ENCODE measurements around the gene PHLPP2. TPM values are rescaled to one million over a fixed set of nuclear protein-coding genes. Genes with fewer than 3 reads are reported as not detected.
"Not testable (repeated sequence)": the region's sequence is repeated elsewhere in the genome, so short reads cannot be mapped to it uniquely, and the experiment has no call there.

The PHLPP2 gene
- total and polyA plus RNA-seq, 2 donors = 4.2 to 10.5 TPM

DNA sequence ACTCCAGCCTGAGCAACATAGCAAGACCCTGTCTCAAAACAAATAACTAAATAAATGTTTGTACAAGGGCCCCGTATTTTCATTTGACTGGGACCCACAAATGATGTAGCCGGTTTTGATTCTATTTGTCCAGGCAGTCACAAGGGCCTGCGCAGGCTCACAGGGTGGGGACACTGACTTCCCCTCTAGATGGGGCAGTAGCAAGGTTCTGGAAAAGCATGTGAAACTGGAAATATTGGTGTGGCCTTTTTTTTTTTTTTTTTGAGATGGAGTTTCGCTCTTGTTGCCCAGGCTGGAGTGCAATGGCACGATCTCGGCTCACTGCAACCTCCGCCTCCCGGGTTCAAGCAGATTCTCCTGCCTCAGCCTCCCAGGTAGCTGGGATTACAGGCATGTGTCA is 109.5 kb downstream of the PHLPP2 start:
- WGBS = 91% methylated on average over 8 of the region's 8 CpGs
- H3K4me1 ChIP-seq (ENCODE audit: insufficient read depth); DNase-seq (ENCODE audit: extremely low spot score); H3K27ac ChIP-seq (ENCODE audit: low read depth); H3K36me3 ChIP-seq (ENCODE audit: insufficient read depth); H3K4me3 ChIP-seq (ENCODE audit: low read depth, low read length): not testable (repeated sequence)

GRCh38 chr16:71610936-71611871 is 113.3 kb downstream of the PHLPP2 start:
- Histone ChIP-seq H3K27ac (ENCODE audit: low read depth) (no peak overlapping the region), H3K4me3 (ENCODE audit: low read depth, low read length) (no peak overlapping the region), H3K36me3 (ENCODE audit: insufficient read depth) (no peaks in the 10 kb centered on the region), H3K4me1 (ENCODE audit: insufficient read depth) (no peaks in the 10 kb centered on the region)
- no peak for DNase-seq (ENCODE audit: extremely low spot score)
- 14% methylated on average over 19 of the region's 19 CpGs for WGBS

DNA sequence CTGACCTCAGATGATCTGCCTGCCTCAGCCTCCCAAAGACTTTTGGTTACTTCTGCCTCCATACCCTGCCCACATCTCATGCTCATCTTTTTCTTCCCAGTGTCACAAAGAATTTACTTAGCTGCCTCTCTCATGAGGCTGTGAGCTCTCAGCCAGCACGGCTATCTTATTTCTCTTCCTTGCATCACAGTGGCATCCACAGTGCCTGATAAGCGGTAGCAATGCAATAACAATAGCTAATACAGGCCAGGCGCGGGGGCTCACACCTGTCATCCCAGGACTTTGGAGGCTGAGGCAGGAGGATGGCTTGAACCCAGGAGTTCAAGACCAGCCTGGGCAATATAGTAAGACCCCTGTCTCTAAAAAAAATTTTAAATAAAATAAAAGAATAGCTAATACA is 114.1 kb downstream of the PHLPP2 start:
- Histone ChIP-seq H3K4me1 (ENCODE audit: insufficient read depth) (no peaks in the 10 kb centered on the region), H3K36me3 (ENCODE audit: insufficient read depth) (no peaks in the 10 kb centered on the region), H3K4me3 (ENCODE audit: low read depth, low read length) (no peak overlapping the region), H3K27ac (ENCODE audit: low read depth) (no peak overlapping the region)
- no peak for DNase-seq (ENCODE audit: extremely low spot score)
- WGBS = 67% methylated on average over 4 of the region's 4 CpGs

DNA sequence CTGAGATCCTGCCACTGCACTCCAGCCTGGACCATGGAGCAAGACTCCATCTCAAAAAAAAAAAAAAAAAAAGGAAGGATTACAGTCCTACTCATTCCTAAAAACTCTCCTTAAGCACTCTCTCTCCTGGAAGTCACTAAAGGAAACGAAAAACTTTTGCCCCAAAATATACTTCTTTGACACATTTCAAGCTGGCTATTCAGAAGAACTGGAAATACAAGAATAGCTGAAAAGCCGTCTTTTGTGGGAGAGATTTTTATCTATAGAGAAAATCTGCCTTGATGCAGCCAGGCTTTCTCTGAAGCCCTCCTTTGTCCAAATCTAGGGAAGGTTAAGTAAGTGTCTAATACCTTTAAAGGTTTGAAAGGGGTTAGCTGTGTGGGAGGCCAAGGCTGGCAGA is 115.4 kb downstream of the PHLPP2 start:
- WGBS = 39% methylated on average over 2 of the region's 2 CpGs
- Histone ChIP-seq H3K36me3 (ENCODE audit: insufficient read depth) (no peaks in the 10 kb centered on the region), H3K4me3 (ENCODE audit: low read depth, low read length) (no peak overlapping the region), H3K27ac (ENCODE audit: low read depth) (no peak overlapping the region), H3K4me1 (ENCODE audit: insufficient read depth) (no peaks in the 10 kb centered on the region)
- no peak for DNase-seq (ENCODE audit: extremely low spot score)

GRCh38 chr16:71600822-71601221 is 123.7 kb downstream of the PHLPP2 start:
- H3K36me3 ChIP-seq (ENCODE audit: insufficient read depth) = no peaks in the 10 kb centered on the region
- no peak for DNase-seq (ENCODE audit: extremely low spot score)
- WGBS = 74% methylated on average over 8 of the region's 8 CpGs
- H3K4me1 ChIP-seq (ENCODE audit: insufficient read depth) = no peaks in the 10 kb centered on the region
- H3K4me3 ChIP-seq (ENCODE audit: low read depth, low read length) = no peak overlapping the region
- H3K27ac ChIP-seq (ENCODE audit: low read depth) = no peak overlapping the region

DNA sequence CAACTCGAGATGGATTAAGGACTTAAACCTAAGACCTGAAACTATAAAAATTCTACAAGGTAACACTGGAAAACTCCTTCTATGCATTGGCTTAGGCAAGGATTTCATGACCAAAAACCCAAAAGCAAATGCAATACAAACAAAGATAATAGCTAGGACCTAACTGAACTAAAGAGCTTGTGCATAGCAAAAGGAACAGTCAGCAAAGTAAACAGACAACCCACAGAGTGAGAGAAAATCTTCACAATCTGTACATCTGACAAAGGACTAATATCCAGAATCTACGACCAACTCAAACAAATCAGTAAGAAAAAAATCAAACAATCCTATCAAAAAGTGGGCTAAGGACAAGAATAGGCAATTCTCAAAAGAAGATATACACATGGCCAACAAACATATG is 126.1 kb downstream of the PHLPP2 start:
- not testable (repeated sequence) for H3K4me1 ChIP-seq (ENCODE audit: insufficient read depth); H3K4me3 ChIP-seq (ENCODE audit: low read depth, low read length); H3K27ac ChIP-seq (ENCODE audit: low read depth); H3K36me3 ChIP-seq (ENCODE audit: insufficient read depth); DNase-seq (ENCODE audit: extremely low spot score)
- WGBS = 54% methylated on average over 2 of the region's 2 CpGs

DNA sequence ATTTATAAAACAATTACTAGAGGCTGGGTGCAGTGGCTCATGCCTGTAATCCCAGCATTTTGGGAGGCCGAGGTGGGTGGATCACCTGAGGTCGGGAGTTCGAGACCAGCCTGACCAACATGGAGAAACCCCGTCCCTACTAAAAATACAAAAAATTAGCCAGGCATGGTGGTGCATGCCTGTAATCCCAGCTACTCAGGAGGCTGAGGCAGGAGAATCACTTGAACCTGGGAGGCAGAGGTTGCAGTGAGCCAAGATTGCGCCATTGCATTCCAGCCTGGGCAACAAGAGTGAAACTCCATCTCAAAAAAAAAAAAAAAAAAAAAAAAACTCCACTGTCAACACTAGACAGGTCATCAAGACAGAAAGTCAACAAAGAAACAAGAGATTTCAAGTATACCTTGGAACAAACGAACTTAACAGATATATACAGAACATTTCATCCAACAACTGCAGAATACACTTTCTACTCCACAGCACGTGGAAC is 129.1 kb downstream of the PHLPP2 start:
- 80% methylated on average over 7 of the region's 7 CpGs for WGBS
- not testable (repeated sequence) for H3K4me3 ChIP-seq (ENCODE audit: low read depth, low read length); DNase-seq (ENCODE audit: extremely low spot score); H3K36me3 ChIP-seq (ENCODE audit: insufficient read depth); H3K4me1 ChIP-seq (ENCODE audit: insufficient read depth); H3K27ac ChIP-seq (ENCODE audit: low read depth)

Small RNAs within 50 kb of the gene (small RNA-seq; reads per million reads assigned to genes)
- gene RNU6-208P = not detected
- not detected for gene SNORA70D
- gene SNORD71 = 5,124 reads per million, percentile 100 among the genes with 10 or more reads in this experiment

Other genes starting within 250 kb of the PHLPP2 start
- 6.0 TPM for gene ZNF19, start 235.4 kb downstream of the PHLPP2 start, total RNA-seq
- 3.1 TPM for gene ZNF19, start 235.4 kb downstream of the PHLPP2 start, polyA plus RNA-seq
- not detected for gene CHST4, start 198.3 kb downstream of the PHLPP2 start, total RNA-seq
- not detected for gene CHST4, start 198.3 kb downstream of the PHLPP2 start, polyA plus RNA-seq
- not detected for gene TAT, start 147.6 kb downstream of the PHLPP2 start, total RNA-seq
- 0.20 TPM for gene TAT, start 147.6 kb downstream of the PHLPP2 start, polyA plus RNA-seq
- gene MARVELD3, start 98.5 kb downstream of the PHLPP2 start, total RNA-seq = 2.1 TPM
- gene MARVELD3, start 98.5 kb downstream of the PHLPP2 start, polyA plus RNA-seq = 0.57 TPM
- gene AP1G1, start 84.1 kb upstream of the PHLPP2 start, total RNA-seq = 100 TPM
- gene AP1G1, start 84.1 kb upstream of the PHLPP2 start, polyA plus RNA-seq = 21.8 TPM
- gene ATXN1L, start 121.3 kb upstream of the PHLPP2 start, total RNA-seq = 17.9 TPM
- gene ATXN1L, start 121.3 kb upstream of the PHLPP2 start, polyA plus RNA-seq = 18.0 TPM
- gene ZNF821, start 159.5 kb upstream of the PHLPP2 start, total RNA-seq = 5.8 TPM
- 4.9 TPM for gene ZNF821, start 159.5 kb upstream of the PHLPP2 start, polyA plus RNA-seq
- gene IST1, start 170.8 kb upstream of the PHLPP2 start, total RNA-seq = 183 TPM
- 137 TPM for gene IST1, start 170.8 kb upstream of the PHLPP2 start, polyA plus RNA-seq